H1 (cell line): ENCODE data around the gene KRT81. TPM values are rescaled to one million over a fixed set of nuclear protein-coding genes. Genes with fewer than 3 reads are reported as not detected.

ENCODE experiments used
- CTCF ChIA-PET: fragments of 300-600 bp; sonication (Branson Sonifier 250); formaldehyde crosslinking; loops from one replicate; lab custom pipeline; 2021; ENCODE audit not compliant: partially characterized antibody; lab: Charles Lee
- POLR2A ChIA-PET: fragments of 300-600 bp; sonication (Branson Sonifier 250); formaldehyde crosslinking; loops from one replicate; lab custom pipeline; 2021; ENCODE audit warnings: inconsistent platforms; ENCODE audit not compliant: partially characterized antibody; lab: Charles Lee
- DNase-seq, 2 experiments: peaks; one replicate each; pipeline versions ENCODE4 v3.0.0 to v3.0.0-alpha.2; 2010 to 2022; ENCODE audit warnings: low spot score in 2 of 2, low read depth in 1 of 2, mixed read lengths in 1 of 2
- FAIRE-seq: peaks from 2 replicates; lab custom pipeline; 2011; peaks lifted over from hg19 to GRCh38; lab: Jason Lieb, UNC
- H2AFZ ChIP-seq: 2 replicates; pipeline ENCODE4 v1.8.1; 2012; ENCODE audit warnings: low read length, inconsistent platforms
- H2AK5ac ChIP-seq: 2 replicates; pipeline ENCODE4 v1.6.1; 2013; ENCODE audit warnings: low read depth, low read length
- H2BK120ac ChIP-seq: replicated peaks from 2 replicates; pipeline ENCODE3; 2013; ENCODE audit warnings: low read depth, low read length, inconsistent platforms
- H2BK12ac ChIP-seq: 2 replicates; pipeline ENCODE4 v1.6.1; 2013; ENCODE audit warnings: low read depth, low read length
- H2BK15ac ChIP-seq: 2 replicates; pipeline ENCODE4 v1.6.1; 2013; ENCODE audit warnings: low read length
- H2BK20ac ChIP-seq: 2 replicates; pipeline ENCODE4 v1.6.1; 2013; ENCODE audit warnings: low read length
- H2BK5ac ChIP-seq: 2 replicates; pipeline ENCODE4 v1.6.1; 2013; ENCODE audit warnings: low read depth, low read length
- H3K14ac ChIP-seq: 2 replicates; pipeline ENCODE4 v1.6.1; 2013; ENCODE audit warnings: inconsistent platforms; ENCODE audit not compliant: insufficient read length
- H3K18ac ChIP-seq: 2 replicates; pipeline ENCODE4 v1.6.1; 2013; ENCODE audit warnings: low read length; ENCODE audit errors: extremely low read depth
- H3K23ac ChIP-seq: 2 replicates; pipeline ENCODE4 v1.6.1; 2013; ENCODE audit warnings: inconsistent platforms; ENCODE audit not compliant: insufficient read length
- H3K23me2 ChIP-seq: 2 replicates; pipeline ENCODE4 v1.6.1; 2013; ENCODE audit warnings: low read depth, low read length
- H3K27ac ChIP-seq: 2 replicates; pipeline ENCODE4 v1.6.1; 2011; ENCODE audit warnings: low read depth, low read length, inconsistent platforms
- H3K27me3 ChIP-seq, 4 experiments: replicated peaks in 1 of 4; 1 replicate in 1 of 4; 2 replicates in 3 of 4; pipeline versions ENCODE4 v1.6.1 to v1.8.1; 2011 to 2013; ENCODE audit warnings: low read length in 3 of 4, mild to moderate bottlenecking in 3 of 4, inconsistent platforms in 2 of 4, mixed read lengths in 2 of 4, moderate library complexity in 1 of 4; ENCODE audit not compliant: control insufficient read depth in 3 of 4, insufficient read depth in 3 of 4; ENCODE audit errors: extremely low read depth in 1 of 4
- H3K36me3 ChIP-seq, 4 experiments: 2 replicates each; pipeline versions ENCODE4 v1.6.1 to v1.8.1; 2011 to 2013; ENCODE audit warnings: mild to moderate bottlenecking in 4 of 4, low read length in 3 of 4, moderate library complexity in 2 of 4, control low read depth in 1 of 4, inconsistent platforms in 1 of 4; ENCODE audit not compliant: insufficient read depth in 4 of 4, control insufficient read depth in 2 of 4
- H3K4ac ChIP-seq: replicated peaks from 2 replicates; pipeline ENCODE3; 2013; ENCODE audit warnings: low read length, low read depth, mixed read lengths, inconsistent platforms; ENCODE audit not compliant: insufficient read length
- H3K4me1 ChIP-seq, 4 experiments: replicated peaks in 1 of 4; 1 replicate in 1 of 4; 2 replicates in 3 of 4; pipeline versions ENCODE4 v1.6.1 to v1.8.1; 2011 to 2013; ENCODE audit warnings: low read length in 3 of 4, inconsistent platforms in 2 of 4, mixed read lengths in 1 of 4; ENCODE audit not compliant: insufficient read depth in 4 of 4, control insufficient read depth in 3 of 4
- H3K4me2 ChIP-seq, 2 experiments: 2 replicates each; pipeline versions ENCODE4 v1.6.1 to v1.8.1; 2011 to 2013; ENCODE audit warnings: low read depth in 2 of 2, low read length in 2 of 2, control low read depth in 1 of 2, inconsistent platforms in 1 of 2, mild to moderate bottlenecking in 1 of 2; ENCODE audit not compliant: insufficient read depth in 1 of 2
- H3K4me3 ChIP-seq, 4 experiments: fragments of 200-600, 300-600 bp in 1 of 4; sonication (generic), shearing (Covaris generic), sonication (Bioruptor Twin) in 1 of 4; 2 replicates each; pipeline versions ENCODE4 v1.5.1 to v1.8.1; 2011 to 2016; ENCODE audit warnings: low read length in 4 of 4, low read depth in 3 of 4, control low read depth in 2 of 4, inconsistent platforms in 2 of 4, mild to moderate bottlenecking in 2 of 4, mixed read lengths in 1 of 4, moderate library complexity in 1 of 4; ENCODE audit not compliant: insufficient read depth in 2 of 4; ENCODE audit errors: extremely low read depth in 1 of 4
- H3K56ac ChIP-seq: replicated peaks from 2 replicates; pipeline ENCODE3; 2013; ENCODE audit warnings: low read depth, mild to moderate bottlenecking, mixed read lengths, low read length, inconsistent platforms; ENCODE audit not compliant: insufficient read length
- H3K79me1 ChIP-seq: 2 replicates; pipeline ENCODE4 v1.6.1; 2013; ENCODE audit warnings: low read depth, low read length, control low read depth
- H3K79me2 ChIP-seq, 2 experiments: 2 replicates each; pipeline versions ENCODE4 v1.6.1 to v1.8.1; 2012 to 2013; ENCODE audit warnings: low read length in 2 of 2, mild to moderate bottlenecking in 2 of 2, inconsistent platforms in 1 of 2; ENCODE audit not compliant: insufficient read depth in 2 of 2, control insufficient read depth in 1 of 2
- H3K9ac ChIP-seq, 4 experiments: replicated peaks in 1 of 4; 1 replicate in 1 of 4; 2 replicates in 3 of 4; pipeline versions ENCODE4 v1.6.1 to v1.8.1; 2011 to 2013; ENCODE audit warnings: low read depth in 3 of 4, low read length in 3 of 4, control low read depth in 2 of 4, mild to moderate bottlenecking in 2 of 4, moderate library complexity in 2 of 4, inconsistent platforms in 1 of 4; ENCODE audit errors: extremely low read depth in 1 of 4
- H3K9me3 ChIP-seq, 2 experiments: 2 replicates each; pipeline versions ENCODE4 v1.6.1 to v1.8.1; 2012 to 2013; ENCODE audit warnings: mild to moderate bottlenecking in 2 of 2, moderate library complexity in 2 of 2, control low read depth in 1 of 2, inconsistent platforms in 1 of 2, low read depth in 1 of 2, low read length in 1 of 2, mixed read lengths in 1 of 2; ENCODE audit not compliant: insufficient read depth in 2 of 2
- H4K20me1 ChIP-seq, 2 experiments: replicated peaks in 1 of 2; 2 replicates each; pipeline versions ENCODE3 to v1.8.1; 2011 to 2013; ENCODE audit warnings: inconsistent platforms in 2 of 2, low read length in 2 of 2, mild to moderate bottlenecking in 1 of 2; ENCODE audit not compliant: insufficient read depth in 2 of 2, control insufficient read depth in 1 of 2
- H4K5ac ChIP-seq: 2 replicates; pipeline ENCODE4 v1.6.1; 2013; ENCODE audit warnings: low read length, low read depth, mixed read lengths, inconsistent platforms; ENCODE audit not compliant: insufficient read length
- H4K8ac ChIP-seq: 2 replicates; pipeline ENCODE4 v1.8.0; 2013; ENCODE audit warnings: mild to moderate bottlenecking, moderate library complexity, low read length, inconsistent platforms; ENCODE audit not compliant: insufficient read depth; ENCODE audit errors: extremely low read depth
- H4K91ac ChIP-seq: replicated peaks from 2 replicates; pipeline ENCODE3; 2013; ENCODE audit warnings: low read length, mixed read lengths, inconsistent platforms; ENCODE audit not compliant: insufficient read length
- HDAC2 ChIP-seq, 2 experiments: fragments of 300-600 bp in 1 of 2; sonication (generic) in 1 of 2; IDR thresholded peaks; 2 replicates each; pipeline ENCODE4 v1.6.1; 2011 to 2012; ENCODE audit warnings: low read depth in 2 of 2, low read length in 2 of 2, mild to moderate bottlenecking in 2 of 2, moderate library complexity in 2 of 2, borderline replicate concordance in 1 of 2, inconsistent platforms in 1 of 2
- MAX ChIP-seq: IDR thresholded peaks from 2 replicates; pipeline ENCODE4 v1.6.1; 2012; ENCODE audit warnings: inconsistent platforms
- WGBS, 2 experiments: shearing (Covaris generic) in 1 of 2; methylation state at CpG; one replicate each; pipeline versions ENCODE4 v1.1.6 to v1.1.7; 2013 to 2015; ENCODE audit warnings: low lambda C conversion rate in 2 of 2, mixed read lengths in 2 of 2, inconsistent platforms in 1 of 2, low coverage in 1 of 2, missing lambda C conversion rate in 1 of 2; ENCODE audit not compliant: insufficient replicate concordance in 2 of 2, insufficient coverage in 1 of 2, insufficient read length in 1 of 2; ENCODE audit errors: extremely low coverage in 1 of 2, missing lambda C conversion rate in 1 of 2; 5-methylcytosine and 5-hydroxymethylcytosine counted together
- polyA plus RNA-seq, 7 experiments: library from polyadenylated mRNA; depleted of rRNA in 3 of 7; stranded (reverse) in 5 of 7; unstranded in 2 of 7; fragments of >200 nt in 5 of 7; fragments of 200-250 nt in 2 of 7; gene quantifications; 1 replicate in 5 of 7; 2 replicates in 1 of 7; 4 replicates in 1 of 7; pipeline versions ENCODE4 v1.2.1 to v1.2.3, GENCODE V29; 2011 to 2013; ENCODE audit warnings: missing spikeins in 2 of 7, mixed read lengths in 2 of 7
- total RNA-seq: library from RNA; stranded (reverse); fragmentation: NEBNext Ultra II Directional; extraction: Animal tissue kit (Norgen Biotek cat#: 25700); gene quantifications from 2 replicates; pipeline ENCODE4 v1.2.1, GENCODE V29; 2021

KRT81 gene
- total and polyA plus RNA-seq, 2 of the 8 experiments (the other 6 are each of a cell fraction or from before 2014, with no cell fraction given) = not detected

- FAIRE-seq = no peak
- Histone ChIP-seq H3K27me3 (peaks cover 4 to 39% (median 29%) of the 10 kb centered on the region in 4 experiments), H3K4me2 (no peak overlapping the region; a peak in 1 of 4 replicates), H2BK20ac (no peak overlapping the region), H4K20me1 (no peaks in the 10 kb centered on the region), H3K9ac (no peak overlapping the region), H2AK5ac (no peak overlapping the region), H4K5ac (no peak overlapping the region), H3K36me3 (no peaks in the 10 kb centered on the region), H3K9me3 (no peaks in the 10 kb centered on the region), H3K18ac (no peak overlapping the region), H3K4me3 (no peak overlapping the region), H3K14ac (no peak overlapping the region), H3K56ac (no peak overlapping the region), H2BK15ac (no peak overlapping the region)
- CTCF ChIA-PET = interaction anchor here (0.5 to 14.6 kb wide), 35 partner anchors 14 to 1059 kb away, joined by 3 to 151 read pairs (median 5); partner anchors contain the start of genes KRT7 and KRT86
- 78% methylated on average over 9 of the region's 9 CpGs; no CpG with 5 or more reads in 1 of the 2 experiments for WGBS, 2 experiments
- no peak for TF ChIP-seq HDAC2 (IDR thresholded peaks at IDR 0.05; ENCODE audit: borderline replicate concordance in 1 of 2, low read depth in 2 of 2, low read length in 2 of 2)
- TF ChIP-seq MAX = no peak
- TF ChIP-seq, all 59 proteins: peak for 0
- Histone ChIP-seq H4K8ac (no peak overlapping the region), H2BK120ac (no peak overlapping the region), H3K79me2 (no peaks in the 10 kb centered on the region), H2AFZ (no peak overlapping the region), H3K4ac (no peak overlapping the region), H3K27ac (no peak overlapping the region), H2BK12ac (no peak overlapping the region), H2BK5ac (no peak overlapping the region), H3K4me1 (peaks cover 0 to 12% (median 4%) of the 10 kb centered on the region in 4 experiments; a peak in 5 of 7 replicates), H3K79me1 (no peaks in the 10 kb centered on the region), H3K23me2 (peaks cover 3% of the 10 kb centered on the region; the same call in 1 of the 2 replicates), H4K91ac (no peak overlapping the region), H3K23ac (no peak overlapping the region)
- DNase-seq = no peak
- POLR2A ChIA-PET = interaction anchor here (0.6 to 2.3 kb wide), 3 partner anchors 10 to 30 kb away, joined by 3 to 7 read pairs (median 3); partner anchors contain the start of gene KRT7
Measured at GRCh38 chr12:52251367-52252051, 39.8 kb downstream of the KRT81 start.
